WTC11 (cell line): ENCODE results near the gene ALDH5A1.
"Not testable (repeated sequence)": the region's sequence is repeated elsewhere in the genome, so short reads cannot be mapped to it uniquely, and the experiment has no call there.

Experiments used
- ATF2 ChIP-seq: sonication (generic); formaldehyde crosslinking; IDR thresholded peaks from 2 replicates; pipeline ENCODE4 v1.8.1; 2022; ENCODE audit warnings: low read depth, missing genetic modification reagents, borderline replicate concordance
- CTCF ChIP-seq: fragments of 200-600 bp; IDR thresholded peaks from 2 replicates; pipeline ENCODE4 v1.8.0; 2022; ENCODE audit warnings: antibody characterized with exemption
- HMGXB4 ChIP-seq: sonication (generic); formaldehyde crosslinking; IDR thresholded peaks from 2 replicates; pipeline ENCODE4 v1.8.1; 2023; ENCODE audit warnings: mild to moderate bottlenecking, moderate library complexity, missing genetic modification reagents
- MAX ChIP-seq: sonication (generic); formaldehyde crosslinking; IDR thresholded peaks from 2 replicates; pipeline ENCODE4 v1.8.0; 2022; ENCODE audit warnings: mild to moderate bottlenecking, missing genetic modification reagents
- MXD4 ChIP-seq: fragments of 250-450 bp; sonication (Bioruptor Pico); IDR thresholded peaks from 2 replicates; pipeline ENCODE4 v1.8.0; 2021; ENCODE audit warnings: mild to moderate bottlenecking, moderate library complexity, borderline replicate concordance
- NFE2L1 ChIP-seq: sonication (generic); formaldehyde crosslinking; IDR thresholded peaks from 2 replicates; pipeline ENCODE4 v1.8.1; 2023; ENCODE audit warnings: missing genetic modification reagents
- SMAD3 ChIP-seq: sonication (generic); formaldehyde crosslinking; IDR thresholded peaks from 2 replicates; pipeline ENCODE4 v1.8.0; 2022; ENCODE audit warnings: missing genetic modification reagents, mild to moderate bottlenecking, borderline replicate concordance
- USF2 ChIP-seq: sonication (generic); formaldehyde crosslinking; IDR thresholded peaks from 2 replicates; pipeline ENCODE4 v1.8.1; 2023; ENCODE audit warnings: mild to moderate bottlenecking, missing genetic modification reagents, moderate library complexity
- ZNF263 ChIP-seq: sonication (generic); formaldehyde crosslinking; IDR thresholded peaks from 2 replicates; pipeline ENCODE4 v1.8.1; 2022; ENCODE audit warnings: low read depth, mild to moderate bottlenecking, moderate library complexity, missing genetic modification reagents
- TF ChIP-seq, protein P1 (sequence below): sonication (generic); formaldehyde crosslinking; IDR thresholded peaks from 2 replicates; pipeline ENCODE4 v1.8.0; 2023; ENCODE audit warnings: missing genetic modification reagents, mild to moderate bottlenecking, borderline replicate concordance
- TF ChIP-seq, protein P2 (sequence below): sonication (generic); formaldehyde crosslinking; conservative IDR thresholded peaks from 2 replicates; pipeline ENCODE4 v1.8.1; 2023; ENCODE audit warnings: mild to moderate bottlenecking, low read depth, missing genetic modification reagents, moderate library complexity

DNA sequence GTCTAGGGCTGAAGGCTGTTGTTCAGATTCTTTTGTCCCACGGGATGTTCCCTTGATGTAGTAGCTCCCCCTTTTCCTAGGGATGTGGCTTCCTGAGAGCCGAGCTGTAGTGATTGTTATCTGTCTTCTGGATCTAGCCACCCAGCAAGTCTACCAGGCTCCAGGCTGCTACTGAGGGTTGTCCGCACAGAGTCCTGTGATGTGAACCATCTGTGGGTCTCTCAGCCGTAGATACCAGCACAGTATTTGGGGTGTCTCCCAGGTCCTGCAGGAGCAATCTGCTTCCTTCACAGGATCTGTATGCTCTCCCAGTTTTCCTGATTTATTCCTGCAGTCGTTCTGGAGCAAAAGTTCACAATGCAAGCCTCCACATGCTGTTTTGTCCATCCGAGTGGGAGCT lies 17.2 kb downstream of the ALDH5A1 start:
- not testable (repeated sequence) for TF ChIP-seq CTCF; SMAD3 (CRISPR knock-in tag); HMGXB4 (CRISPR knock-in tag); MXD4 (CRISPR knock-in tag); USF2; NFE2L1 (CRISPR knock-in tag); ATF2 (CRISPR knock-in tag); ZNF263 (CRISPR knock-in tag); MAX (CRISPR knock-in tag)
- TF ChIP-seq, protein P1, sequence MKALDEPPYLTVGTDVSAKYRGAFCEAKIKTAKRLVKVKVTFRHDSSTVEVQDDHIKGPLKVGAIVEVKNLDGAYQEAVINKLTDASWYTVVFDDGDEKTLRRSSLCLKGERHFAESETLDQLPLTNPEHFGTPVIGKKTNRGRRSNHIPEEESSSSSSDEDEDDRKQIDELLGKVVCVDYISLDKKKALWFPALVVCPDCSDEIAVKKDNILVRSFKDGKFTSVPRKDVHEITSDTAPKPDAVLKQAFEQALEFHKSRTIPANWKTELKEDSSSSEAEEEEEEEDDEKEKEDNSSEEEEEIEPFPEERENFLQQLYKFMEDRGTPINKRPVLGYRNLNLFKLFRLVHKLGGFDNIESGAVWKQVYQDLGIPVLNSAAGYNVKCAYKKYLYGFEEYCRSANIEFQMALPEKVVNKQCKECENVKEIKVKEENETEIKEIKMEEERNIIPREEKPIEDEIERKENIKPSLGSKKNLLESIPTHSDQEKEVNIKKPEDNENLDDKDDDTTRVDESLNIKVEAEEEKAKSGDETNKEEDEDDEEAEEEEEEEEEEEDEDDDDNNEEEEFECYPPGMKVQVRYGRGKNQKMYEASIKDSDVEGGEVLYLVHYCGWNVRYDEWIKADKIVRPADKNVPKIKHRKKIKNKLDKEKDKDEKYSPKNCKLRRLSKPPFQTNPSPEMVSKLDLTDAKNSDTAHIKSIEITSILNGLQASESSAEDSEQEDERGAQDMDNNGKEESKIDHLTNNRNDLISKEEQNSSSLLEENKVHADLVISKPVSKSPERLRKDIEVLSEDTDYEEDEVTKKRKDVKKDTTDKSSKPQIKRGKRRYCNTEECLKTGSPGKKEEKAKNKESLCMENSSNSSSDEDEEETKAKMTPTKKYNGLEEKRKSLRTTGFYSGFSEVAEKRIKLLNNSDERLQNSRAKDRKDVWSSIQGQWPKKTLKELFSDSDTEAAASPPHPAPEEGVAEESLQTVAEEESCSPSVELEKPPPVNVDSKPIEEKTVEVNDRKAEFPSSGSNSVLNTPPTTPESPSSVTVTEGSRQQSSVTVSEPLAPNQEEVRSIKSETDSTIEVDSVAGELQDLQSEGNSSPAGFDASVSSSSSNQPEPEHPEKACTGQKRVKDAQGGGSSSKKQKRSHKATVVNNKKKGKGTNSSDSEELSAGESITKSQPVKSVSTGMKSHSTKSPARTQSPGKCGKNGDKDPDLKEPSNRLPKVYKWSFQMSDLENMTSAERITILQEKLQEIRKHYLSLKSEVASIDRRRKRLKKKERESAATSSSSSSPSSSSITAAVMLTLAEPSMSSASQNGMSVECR (CRISPR knock-in tag): not testable (repeated sequence)
- TF ChIP-seq, protein P2, sequence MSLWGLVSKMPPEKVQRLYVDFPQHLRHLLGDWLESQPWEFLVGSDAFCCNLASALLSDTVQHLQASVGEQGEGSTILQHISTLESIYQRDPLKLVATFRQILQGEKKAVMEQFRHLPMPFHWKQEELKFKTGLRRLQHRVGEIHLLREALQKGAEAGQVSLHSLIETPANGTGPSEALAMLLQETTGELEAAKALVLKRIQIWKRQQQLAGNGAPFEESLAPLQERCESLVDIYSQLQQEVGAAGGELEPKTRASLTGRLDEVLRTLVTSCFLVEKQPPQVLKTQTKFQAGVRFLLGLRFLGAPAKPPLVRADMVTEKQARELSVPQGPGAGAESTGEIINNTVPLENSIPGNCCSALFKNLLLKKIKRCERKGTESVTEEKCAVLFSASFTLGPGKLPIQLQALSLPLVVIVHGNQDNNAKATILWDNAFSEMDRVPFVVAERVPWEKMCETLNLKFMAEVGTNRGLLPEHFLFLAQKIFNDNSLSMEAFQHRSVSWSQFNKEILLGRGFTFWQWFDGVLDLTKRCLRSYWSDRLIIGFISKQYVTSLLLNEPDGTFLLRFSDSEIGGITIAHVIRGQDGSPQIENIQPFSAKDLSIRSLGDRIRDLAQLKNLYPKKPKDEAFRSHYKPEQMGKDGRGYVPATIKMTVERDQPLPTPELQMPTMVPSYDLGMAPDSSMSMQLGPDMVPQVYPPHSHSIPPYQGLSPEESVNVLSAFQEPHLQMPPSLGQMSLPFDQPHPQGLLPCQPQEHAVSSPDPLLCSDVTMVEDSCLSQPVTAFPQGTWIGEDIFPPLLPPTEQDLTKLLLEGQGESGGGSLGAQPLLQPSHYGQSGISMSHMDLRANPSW: not testable (repeated sequence)
